NCI-H524 treated with DMSO at 0.1 percent for 48 hours (cell line): ENCODE results near the gene FILIP1L.

Experiments used
- DNase-seq: peaks from one replicate; lab custom pipeline; 2025; lab: John Stamatoyannopoulos, UW

The FILIP1L gene

DNA sequence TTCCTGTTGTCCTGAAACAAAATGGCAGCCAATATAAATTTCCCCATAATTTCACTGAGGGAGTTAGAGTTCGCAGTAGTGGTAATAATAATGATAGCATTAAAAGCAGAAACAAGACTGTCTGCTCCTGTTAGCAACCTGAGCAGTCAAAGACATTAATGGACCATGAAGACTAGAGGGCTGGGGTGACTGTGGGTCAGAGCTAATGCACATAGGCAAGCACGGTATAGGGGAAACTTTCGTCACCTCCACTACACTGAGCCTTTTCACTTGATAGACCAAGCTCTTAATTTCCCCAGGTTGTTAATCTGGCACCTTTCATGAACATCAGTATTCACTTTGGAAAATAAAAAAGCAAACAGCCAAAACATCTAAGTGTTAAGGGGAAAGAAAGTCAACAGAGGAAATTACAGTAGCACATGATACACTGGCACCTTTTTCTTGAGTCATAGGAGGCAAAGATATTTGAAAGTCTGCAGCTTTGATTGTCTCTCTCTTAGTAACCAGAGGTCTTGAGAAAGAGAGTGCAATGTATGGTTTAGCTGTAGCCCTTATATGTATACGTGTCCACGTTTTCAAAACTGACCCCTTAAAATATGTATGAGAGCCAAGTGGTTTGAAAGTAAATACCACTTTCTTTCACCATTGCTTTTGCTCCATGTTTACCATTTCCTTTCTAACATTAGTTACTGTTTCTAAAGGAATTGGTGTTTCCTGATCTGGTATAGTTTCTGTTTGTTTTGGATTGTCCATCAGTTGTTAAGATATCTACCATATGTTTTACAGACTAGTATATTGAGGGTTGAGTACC lies 104.8 kb downstream of the FILIP1L start:
- no peak for DNase-seq

DNA sequence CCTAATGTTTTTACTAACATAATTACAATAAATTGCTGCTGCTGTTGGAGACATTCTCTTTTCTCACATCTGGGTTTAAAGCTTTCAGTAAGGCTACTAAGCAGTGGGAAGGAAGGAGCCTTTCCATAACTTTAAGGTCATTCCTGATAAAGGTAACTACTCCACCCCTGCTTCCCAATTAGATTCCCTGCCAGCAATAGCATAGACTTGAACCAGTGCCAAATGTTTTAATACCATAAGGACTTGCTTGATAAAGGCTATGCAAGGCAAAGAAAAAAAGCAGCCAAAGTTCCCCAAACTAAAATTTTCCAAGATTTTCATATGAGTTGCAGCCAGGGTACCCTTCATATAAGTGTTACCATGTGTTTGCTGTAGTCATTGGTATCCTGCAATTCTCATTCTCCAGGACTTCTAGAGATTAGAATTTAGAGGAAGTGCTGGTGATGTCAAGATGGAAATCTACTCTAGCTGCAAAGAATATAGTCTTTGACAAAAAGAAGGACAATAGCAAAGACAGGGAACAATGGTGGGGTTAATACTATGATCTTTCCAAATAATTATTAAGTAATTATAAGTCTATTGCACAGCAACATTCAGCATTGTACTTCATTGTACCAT lies 106.1 kb downstream of the FILIP1L start:
- DNase-seq: no peak

DNA sequence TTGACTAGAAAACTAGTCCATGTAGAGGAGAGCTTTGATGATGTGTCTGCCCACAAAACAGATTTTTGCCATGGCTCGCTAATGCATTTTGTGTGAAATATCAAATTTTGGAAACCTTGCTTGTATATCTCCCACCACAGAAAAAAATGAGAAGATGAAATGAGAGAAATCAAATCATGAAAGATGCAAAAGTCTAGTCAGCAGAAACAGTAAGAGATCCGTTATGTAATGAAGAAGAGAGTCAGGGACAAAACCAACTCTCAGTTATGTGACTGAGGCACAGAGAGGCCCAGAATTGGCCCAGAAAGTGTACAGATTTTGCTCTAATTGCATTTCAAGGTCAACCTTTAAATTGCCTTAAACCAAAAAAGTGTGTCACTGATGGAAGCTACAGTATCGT lies 107.0 kb downstream of the FILIP1L start:
- no peak for DNase-seq

DNA sequence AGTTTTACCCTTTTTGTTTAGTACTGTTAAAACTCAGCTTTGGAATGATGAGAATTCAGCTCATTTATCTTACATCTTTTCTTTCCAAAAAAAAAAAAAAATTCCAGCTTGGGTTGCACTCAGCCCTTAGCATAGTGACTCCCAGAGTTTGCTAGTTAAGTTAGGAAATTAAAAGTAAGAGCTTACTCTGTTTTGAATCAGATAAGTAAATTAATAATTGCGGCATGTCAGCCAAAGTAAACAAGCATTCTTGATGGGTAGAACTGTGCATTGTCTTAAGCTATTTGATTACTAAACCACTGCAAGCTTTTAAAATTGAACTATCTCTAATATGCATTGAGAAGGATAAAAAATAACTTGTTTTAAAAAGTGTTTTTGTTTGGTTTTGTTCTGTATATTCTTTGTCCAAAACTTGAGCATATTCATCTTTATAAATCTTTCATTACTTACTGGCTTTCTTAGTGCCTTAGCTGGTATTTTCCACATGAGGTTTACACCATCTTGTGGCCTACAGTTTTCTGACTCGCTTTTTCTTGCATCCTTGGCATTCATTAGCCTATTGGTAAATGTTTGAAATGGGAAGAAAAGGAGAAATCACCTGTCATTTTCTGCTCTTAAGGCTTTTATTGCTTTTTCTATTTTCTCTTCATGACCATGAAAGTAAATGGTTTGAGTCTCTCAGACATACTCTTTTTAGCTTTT lies 107.6 kb downstream of the FILIP1L start:
- DNase-seq: no peak

DNA sequence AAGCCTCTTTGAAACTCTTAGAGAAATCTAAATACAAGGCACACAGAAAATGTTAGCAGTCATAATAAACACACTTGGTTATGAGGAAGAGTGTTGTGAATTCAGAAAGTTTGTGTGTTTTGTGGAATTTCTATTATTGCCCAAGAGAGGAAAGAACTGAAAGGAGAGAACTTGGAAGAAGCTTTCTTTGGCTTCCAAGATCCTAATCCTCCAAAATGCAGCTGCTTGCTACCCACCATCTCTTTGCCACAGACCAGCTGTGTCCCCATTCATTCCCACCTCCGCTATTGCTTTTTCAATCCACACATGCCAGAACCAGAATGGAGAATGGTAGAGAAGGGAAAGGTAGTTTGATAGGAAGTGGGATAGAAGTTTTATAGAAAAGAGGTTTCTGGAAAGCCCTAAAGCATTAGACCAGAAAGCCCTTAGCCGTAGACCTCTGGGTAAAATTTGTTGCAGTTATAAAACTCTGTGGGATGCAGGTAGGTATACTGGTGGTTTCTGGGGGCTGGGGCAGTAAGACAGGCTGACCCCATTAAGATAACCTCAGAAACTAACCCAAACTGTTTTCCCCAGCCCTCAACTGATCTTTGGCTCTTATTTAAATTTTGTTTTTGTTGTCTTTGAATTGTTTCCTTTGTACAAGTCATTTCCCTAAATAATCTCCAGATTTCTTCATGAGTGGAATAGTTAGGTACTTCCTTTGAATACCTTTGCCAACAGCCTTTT lies 108.5 kb downstream of the FILIP1L start:
- DNase-seq: no peak

DNA sequence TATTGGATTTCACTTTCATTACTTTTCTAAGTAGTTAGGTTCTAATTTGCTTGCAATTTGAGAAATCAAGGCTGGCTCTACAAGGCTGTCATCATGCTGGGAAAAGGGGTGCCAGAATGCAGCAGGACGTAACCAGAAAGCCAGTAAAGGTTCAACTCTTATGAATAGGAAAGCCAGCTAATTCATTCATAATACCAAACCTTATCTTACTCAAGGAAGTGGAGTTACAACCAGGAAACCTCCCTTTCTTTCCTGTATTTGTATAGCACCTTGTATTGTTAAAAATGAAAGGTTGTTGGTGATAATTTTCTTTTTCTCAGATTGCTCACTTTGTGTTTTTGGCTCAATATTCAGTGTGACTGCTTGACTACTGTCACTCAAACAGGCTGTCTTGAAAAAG lies 109.4 kb downstream of the FILIP1L start:
- no peak for DNase-seq

DNA sequence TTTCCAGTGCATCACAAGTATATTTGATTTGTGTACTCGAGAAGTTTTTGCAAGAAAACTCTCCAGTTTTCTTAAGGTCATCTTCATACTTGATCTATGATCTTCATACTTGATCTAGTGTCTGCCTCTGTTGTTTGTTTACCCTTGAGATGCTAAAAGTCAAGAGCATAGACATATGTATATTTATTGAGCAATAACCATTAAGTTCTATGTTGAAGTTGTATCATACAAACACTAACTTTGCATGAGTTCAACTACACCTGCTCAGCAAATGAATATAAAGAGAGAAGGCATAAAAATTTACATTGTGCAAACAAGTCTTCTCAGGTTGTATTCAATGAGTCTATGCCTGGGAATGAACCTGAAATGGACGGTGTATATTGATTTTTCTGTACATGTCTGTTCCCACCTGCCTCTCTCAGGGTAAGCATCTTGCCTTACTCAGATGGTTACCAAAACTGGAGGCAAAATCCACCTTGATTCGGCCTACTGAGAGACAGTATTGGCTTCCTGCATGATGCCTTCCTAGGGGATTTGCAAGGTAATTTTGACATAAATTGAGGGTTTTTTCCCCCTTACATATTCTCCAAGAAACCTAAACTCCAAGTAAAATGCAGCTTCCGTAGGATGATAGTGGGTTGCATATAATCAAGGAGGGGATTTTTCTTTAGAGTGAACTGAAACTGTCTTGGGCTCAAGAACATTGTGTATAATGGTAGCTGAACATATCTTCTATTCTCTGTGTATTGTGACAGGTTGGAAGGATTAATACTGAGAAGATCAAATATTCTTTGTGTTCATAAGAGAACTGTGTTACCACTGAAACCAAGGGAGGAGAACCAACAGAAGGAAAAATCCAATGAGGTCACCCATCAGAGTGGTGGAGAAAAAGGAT lies 110.4 kb downstream of the FILIP1L start:
- no peak for DNase-seq

DNA sequence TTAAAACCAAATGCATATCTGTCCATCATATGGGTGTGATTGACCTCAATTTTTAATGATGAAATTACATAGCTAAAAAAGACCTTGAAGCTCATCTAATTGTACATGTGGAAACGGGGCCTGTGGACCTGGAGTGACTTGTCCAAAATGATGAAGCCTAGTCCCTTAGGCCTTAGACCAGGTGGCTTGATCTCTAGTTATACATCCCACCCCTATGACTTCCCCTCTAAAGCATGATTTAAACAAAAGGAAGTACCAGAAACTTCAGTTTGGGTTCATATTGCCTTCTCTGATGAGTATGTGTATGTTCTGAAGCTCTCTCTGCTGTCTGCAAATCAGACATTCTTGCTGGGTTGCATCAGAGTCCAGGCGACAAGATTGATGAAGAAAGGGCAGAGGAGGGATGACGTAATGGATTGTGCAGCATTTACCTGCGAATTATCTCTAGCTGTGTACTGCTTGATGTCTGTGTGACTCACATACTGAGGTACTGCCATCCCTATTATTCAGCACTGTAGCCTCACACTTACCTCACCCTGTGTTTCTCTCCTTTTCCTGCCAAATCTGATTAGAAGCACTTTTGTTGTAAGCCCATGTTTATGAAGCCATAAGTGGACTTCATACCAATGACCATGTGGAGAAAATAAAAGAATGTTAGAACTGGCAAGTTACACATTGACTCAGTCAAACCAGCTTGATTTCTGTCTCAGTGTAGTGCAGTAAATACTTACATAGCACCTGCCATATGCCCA lies 111.5 kb downstream of the FILIP1L start:
- no peak for DNase-seq

DNA sequence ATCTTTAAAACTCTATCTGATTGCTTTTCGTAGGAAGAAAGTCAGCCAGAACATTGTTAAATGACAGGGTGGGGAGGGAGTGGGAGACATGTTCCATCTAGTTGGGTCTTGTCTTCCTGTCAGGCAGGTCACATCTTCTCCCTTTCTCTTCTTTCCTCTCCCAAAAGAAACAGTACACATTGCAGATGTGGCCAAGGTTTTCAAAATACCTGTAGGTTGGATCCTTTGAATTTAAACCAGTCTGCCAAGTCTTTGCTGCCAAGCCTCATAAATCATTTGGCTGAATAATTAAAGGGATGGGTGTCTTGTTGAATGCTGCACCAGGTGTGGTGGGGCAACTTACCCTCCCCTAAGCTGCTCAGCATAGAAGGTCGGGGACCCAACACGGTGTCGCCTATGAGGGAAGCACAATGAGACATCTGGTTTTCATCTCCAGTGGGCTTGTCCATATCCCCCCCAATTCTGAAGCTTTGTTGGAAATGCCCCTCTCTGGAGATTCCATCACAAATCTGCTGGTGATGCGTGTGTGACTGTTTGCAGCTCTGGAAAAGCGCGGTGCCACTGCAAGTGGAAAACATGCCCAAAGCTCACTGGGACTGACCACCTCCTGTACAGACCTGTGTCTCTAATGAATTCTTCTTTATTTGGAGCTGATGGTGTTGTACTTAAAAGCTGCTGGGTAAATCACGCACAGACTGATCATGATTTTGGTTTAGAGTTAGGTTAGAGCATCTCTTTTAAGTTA lies 112.6 kb downstream of the FILIP1L start:
- DNase-seq: no peak

DNA sequence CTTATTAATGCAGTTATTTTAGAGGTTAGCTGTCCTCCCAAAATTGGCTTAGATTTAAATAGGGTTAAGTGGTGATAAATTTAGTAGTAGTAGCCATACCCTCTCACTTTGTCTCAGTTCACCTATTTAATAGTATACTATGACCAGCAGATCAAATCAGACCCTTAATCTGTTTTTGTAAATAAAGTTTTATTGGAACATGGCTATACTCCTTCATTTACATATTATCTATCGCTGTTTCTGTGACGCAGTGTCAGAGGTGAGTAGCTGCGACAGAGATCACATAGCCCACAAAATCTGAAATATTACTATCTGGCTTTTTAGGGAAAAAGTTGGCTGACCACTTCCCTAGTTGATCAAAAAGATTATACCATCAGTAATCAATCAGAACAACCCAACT lies 113.2 kb downstream of the FILIP1L start:
- no peak for DNase-seq

DNA sequence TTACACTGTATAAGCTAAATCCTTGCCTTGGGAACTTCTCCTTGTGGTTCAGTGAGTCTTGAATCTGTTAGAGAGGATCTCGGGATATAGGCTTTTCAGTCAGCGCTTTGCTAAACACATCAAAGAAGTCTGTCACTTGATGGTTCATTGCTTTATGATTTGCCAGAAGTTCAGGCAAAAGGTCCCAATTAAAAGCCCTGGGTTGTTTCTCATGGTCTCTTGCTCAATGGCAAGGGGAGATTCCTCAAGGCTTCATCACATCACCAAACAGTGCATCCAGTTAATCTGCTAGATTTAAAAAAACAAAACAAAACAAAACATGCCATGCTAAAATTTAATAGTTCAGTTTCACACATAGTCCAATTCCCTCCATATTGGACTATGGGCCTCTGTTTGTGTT lies 114.8 kb downstream of the FILIP1L start:
- no peak for DNase-seq

DNA sequence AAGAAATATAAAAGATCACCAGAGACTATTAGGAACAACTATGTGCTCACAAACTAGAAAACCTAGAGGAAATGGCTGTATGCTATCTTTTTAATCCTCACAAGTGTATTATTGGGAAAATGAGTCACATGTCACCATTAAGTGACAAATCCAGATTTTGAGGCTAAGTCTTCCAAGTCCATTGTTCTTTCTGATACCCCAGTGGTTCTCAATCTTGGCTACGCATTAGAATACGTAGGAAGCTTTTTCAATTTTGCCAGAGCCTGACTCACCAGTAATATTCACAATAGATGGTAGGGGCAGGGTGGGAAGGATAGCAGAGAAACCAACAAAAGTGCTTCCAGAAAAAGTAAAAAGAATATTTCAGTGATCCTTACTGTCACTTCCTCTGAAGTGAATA lies 117.0 kb downstream of the FILIP1L start:
- no peak for DNase-seq

DNA sequence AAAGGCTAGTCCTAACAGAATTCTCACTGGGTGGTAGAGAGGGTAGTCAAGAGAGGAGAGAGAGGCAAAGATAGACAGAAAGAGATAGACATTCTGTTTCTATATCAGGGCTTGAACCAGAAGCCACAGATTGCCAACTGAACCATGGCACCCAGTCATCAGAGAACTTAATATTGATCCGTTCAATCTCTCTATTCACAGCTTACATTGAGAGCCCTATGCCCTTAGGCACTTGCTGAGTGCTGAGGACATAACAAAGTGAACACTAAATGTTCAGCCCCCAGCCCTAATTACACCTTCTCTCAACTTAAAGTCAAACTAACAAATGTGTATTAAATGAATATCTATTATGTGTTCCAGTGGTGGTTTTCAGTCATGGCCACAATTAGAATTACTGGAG lies 124.1 kb downstream of the FILIP1L start:
- no peak for DNase-seq

DNA sequence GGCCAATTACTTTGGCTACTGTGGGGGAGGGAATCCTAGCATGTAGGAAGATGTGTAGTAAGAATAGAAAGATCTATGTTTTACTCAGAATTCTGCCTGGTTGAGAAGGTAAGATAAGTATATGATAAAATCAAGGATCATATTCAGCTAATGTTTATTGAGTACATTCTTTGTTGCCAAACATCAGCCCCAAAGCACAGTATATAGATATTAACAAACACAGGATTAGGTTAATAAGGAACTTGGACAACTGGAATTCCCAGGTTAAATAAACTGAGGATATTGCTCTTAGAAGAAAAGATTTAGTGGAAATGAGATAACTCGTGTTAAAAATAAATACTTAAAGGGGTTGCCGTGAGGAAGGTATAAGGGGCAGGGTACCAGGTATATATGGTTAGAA lies 129.6 kb downstream of the FILIP1L start:
- no peak for DNase-seq

DNA sequence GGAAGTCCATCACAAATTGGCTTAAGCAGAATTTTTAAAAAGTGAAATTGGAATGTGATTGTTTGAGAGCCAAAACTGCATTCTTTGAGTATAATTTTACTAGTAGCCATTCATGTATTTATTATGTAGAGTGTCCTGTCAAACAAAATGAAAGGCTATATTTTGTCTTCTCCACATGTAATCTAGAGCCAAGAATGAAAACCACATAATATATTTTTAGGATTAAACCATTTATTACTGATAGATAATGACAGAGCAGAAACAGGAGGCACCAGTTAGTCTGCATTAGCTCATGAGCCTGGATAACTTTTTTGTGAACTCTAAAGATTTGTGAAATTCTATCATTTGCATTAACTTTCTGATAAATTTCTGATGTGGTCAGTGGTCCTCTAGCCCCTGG lies 130.2 kb downstream of the FILIP1L start:
- no peak for DNase-seq

DNA sequence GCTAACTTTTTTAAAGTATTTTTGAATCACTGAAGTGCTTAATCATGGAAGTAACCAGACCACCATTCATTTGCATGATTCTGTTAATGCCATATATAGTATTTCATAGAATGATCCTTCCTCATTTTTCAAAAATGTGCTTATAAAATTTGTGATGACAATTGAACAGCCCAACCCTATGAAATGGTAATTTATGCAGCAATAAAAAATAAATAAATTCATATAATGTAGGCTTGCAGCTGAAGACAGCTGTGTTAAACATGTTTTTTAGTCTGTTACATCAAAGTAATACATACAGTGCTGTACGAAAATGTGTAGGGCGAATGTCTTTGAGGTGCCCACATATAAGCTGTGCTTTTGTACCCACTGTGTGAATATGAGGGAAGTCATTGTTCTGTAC lies 131.7 kb downstream of the FILIP1L start:
- no peak for DNase-seq

DNA sequence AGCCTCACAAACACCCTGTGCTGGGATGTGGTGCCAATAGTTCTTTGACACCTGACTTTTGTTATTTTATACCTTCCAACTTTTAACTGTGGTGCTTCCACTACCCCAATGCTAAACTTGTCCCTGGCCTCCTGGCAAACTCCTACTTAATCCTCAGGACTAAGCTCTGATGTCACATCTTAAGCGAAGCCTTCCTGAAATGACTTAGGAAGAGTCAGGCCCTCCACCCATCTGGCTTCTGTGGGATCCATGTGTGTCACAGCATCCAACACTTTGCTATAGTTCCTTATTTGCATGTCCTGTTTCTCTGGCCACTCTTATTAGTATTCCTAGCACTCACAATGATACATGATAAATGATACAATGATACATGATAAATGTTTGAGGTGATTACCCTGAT lies 133.2 kb downstream of the FILIP1L start:
- no peak for DNase-seq

DNA sequence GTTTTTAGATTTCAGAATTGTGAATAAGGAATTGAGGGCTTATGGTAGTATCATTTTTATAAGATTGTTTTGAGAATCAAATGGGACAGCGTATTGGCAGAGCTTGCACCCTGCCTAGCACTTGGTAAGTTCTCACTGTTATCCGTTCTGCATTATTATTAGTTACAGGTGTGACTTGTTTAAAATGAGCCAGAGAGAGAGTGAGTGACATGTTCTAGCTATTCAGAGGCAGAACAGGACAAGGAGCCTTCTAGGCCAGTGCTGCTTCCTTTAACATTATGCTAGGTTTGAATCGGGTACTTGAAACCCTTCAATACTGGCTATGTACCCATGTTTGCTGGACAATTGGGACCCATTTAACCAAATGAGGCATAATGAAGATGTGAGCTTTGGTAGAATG lies 133.7 kb downstream of the FILIP1L start:
- no peak for DNase-seq

DNA sequence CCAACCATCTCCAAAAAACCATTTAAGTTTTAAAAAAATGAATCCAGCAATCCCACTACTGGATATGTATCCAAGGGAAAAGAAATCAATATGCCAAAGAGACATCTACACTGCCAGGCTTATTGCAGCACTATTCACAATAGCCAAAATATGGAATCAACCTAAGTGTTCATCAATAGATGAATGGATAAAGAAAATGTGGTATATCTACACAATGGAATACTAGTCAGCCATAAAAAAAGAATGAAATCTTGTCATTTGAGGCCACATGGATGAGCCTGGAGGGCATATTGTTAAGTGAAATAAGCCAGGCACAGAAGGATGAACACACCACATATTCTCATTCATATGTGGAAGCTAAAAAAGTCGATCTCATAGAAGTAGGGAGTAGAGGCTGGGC lies 136.1 kb downstream of the FILIP1L start:
- DNase-seq: no peak

DNA sequence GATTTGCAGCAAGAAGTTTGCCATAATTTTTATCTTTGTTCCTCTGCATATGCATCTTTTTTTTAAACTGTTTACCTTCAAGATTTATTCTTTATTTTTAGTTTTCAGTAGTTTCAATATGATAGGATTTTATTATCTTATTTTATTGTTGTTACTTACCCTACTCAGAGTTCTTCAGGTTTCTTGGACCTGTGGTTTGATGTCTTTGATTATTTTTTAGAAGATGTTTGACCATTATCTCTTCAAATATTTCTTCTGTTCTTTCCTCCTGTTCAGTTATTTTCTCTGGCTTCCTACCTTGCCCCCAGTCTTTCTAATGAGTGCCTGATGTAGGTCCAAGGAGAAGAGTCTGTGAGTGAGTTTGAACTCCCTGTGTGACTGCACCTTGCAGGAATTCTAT lies 137.7 kb downstream of the FILIP1L start:
- DNase-seq: no peak
